ENCODE measurements around the gene ANKRD65.

ANKRD65 gene

GRCh38 chr1:1437033-1437903 is 16.2 kb upstream of the ANKRD65 start:
- Mint-ChIP-seq H3K4me3 (no peak overlapping the region), H3K27me3 (ENCODE audit: low read depth) (peaks cover 8% of the 10 kb centered on the region), H3K27ac (no peak overlapping the region), H3K4me1 (ENCODE audit: low read depth) (peaks cover 3% of the 10 kb centered on the region), H3K36me3 (ENCODE audit: low read depth) (no peaks in the 10 kb centered on the region), H3K9me3 (no peaks in the 10 kb centered on the region)
- no peak for DNase-seq (ENCODE audit: low spot score)

- DNase-seq (ENCODE audit: low spot score), result no peak
- H3K36me3 Mint-ChIP-seq (ENCODE audit: low read depth), result no peaks in the 10 kb centered on the region
- H3K4me1 Mint-ChIP-seq (ENCODE audit: low read depth), result peaks cover 3% of the 10 kb centered on the region
- H3K4me3 Mint-ChIP-seq, result no peak overlapping the region
- peaks cover 8% of the 10 kb centered on the region for H3K27me3 Mint-ChIP-seq (ENCODE audit: low read depth)
- no peak overlapping the region for H3K27ac Mint-ChIP-seq
- H3K9me3 Mint-ChIP-seq, result no peaks in the 10 kb centered on the region
These were observed 15.6 kb upstream of the ANKRD65 start for GRCh38 chr1:1436630-1437032.

- Mint-ChIP-seq H3K27ac (no peak overlapping the region), H3K4me1 (ENCODE audit: low read depth) (peaks cover 3% of the 10 kb centered on the region), H3K36me3 (ENCODE audit: low read depth) (no peaks in the 10 kb centered on the region), H3K4me3 (peak overlapping the region; percentile 59), H3K9me3 (no peaks in the 10 kb centered on the region), H3K27me3 (ENCODE audit: low read depth) (peaks cover 8% of the 10 kb centered on the region)
- DNase-seq (ENCODE audit: low spot score), result no peak
These were observed 15.0 kb upstream of the ANKRD65 start for GRCh38 chr1:1435911-1436629.

DNA sequence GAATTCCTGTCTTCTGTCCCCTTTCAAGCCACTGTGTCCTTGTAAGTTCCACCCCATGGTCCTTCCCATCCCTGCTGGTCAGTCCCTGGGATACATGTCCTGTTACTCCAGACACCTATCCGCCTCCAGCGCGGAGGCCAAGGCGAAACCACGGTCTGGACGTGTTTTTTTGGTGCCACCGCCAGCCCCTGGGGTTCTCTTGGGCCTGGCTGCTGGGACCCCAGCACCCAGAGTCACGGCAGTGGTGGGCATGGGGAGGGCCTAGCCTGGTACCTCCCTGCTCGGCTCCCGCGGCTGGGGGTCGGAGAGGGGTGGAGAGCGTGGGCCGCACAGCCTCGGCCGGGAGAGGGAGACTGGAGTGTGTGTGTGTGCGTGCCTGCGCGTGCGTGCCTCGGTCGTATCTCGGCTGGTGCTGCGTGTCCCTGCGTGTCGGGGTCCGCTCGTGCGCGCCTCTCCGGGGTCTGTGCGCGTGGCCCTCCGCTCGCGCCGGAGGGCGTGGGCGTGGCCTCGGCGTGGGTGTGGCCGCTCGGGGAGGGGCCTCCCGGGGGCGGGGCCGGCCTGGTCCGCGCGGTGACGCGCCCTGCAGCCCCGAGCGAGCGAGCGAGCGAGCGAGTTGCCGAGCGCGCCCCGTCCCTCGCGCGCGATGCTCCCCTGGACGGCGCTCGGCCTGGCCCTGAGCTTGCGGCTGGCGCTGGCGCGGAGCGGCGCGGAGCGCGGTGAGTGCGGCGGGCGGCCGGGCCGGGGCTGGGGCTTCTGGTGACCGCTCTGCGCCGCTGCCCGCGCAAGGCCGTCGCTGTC is 14.2 kb upstream of the ANKRD65 start, which contains the start of gene VWA1:
TSS of gene VWA1 (plus strand) at position 585 of the 798 bp plus-strand sequence. CDS start at position 644, 59 bp downstream.
- Mint-ChIP-seq H3K4me1 (ENCODE audit: low read depth) (no peaks in the 10 kb centered on the region), H3K27me3 (ENCODE audit: low read depth) (peaks cover 8% of the 10 kb centered on the region), H3K4me3 (peak within 1 kb of the TSS; percentile 59), H3K9me3 (no peaks in the 10 kb centered on the region), H3K36me3 (ENCODE audit: low read depth) (no peaks in the 10 kb centered on the region), H3K27ac (peak within 1 kb of the TSS; percentile 45)
- peak; percentile 72 for DNase-seq (ENCODE audit: low spot score)

DNA sequence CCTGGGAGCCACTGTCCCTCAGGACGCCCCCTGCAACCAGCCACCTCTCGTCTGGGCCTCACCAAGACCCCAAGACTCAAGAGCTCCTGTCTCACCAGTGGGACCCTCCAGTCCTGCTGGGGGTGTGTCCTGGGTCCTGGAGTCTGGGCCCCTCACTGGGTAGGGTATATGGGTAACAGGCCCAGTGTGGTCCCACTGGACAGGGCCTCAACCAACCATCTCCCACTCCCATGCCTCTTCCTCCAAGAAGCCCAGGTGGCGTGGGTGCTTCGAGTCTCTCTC is 13.7 kb upstream of the ANKRD65 start:
- peak overlapping the region; percentile 52 for H3K4me3 Mint-ChIP-seq
- no peaks in the 10 kb centered on the region for H3K9me3 Mint-ChIP-seq
- no peaks in the 10 kb centered on the region for H3K36me3 Mint-ChIP-seq (ENCODE audit: low read depth)
- no peaks in the 10 kb centered on the region for H3K4me1 Mint-ChIP-seq (ENCODE audit: low read depth)
- no peak overlapping the region for H3K27ac Mint-ChIP-seq
- no peak for DNase-seq (ENCODE audit: low spot score)
- H3K27me3 Mint-ChIP-seq (ENCODE audit: low read depth), result peaks cover 12% of the 10 kb centered on the region

GRCh38 chr1:1434131-1434823 is 13.2 kb upstream of the ANKRD65 start:
- Mint-ChIP-seq H3K4me1 (ENCODE audit: low read depth) (no peaks in the 10 kb centered on the region), H3K27me3 (ENCODE audit: low read depth) (peaks cover 14% of the 10 kb centered on the region), H3K4me3 (no peak overlapping the region), H3K9me3 (no peaks in the 10 kb centered on the region), H3K36me3 (ENCODE audit: low read depth) (no peaks in the 10 kb centered on the region), H3K27ac (no peak overlapping the region)
- DNase-seq (ENCODE audit: low spot score), result no peak

DNA sequence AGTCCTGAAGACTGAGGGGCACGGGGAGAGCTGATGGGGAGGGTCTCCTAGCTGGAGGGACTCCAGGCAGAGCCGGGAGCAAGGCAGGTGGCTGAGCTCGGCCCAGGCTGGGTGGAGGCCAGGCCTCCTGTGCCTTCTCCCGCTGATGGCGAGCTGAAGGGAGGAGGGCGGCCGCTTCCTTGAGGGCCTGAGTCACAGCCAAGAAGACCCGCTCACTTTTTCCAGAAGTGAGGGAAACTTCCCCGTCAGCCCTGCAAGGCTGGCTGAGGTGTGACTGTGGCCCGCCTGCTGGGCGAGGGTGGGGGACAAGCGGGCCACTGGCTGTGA is 12.7 kb upstream of the ANKRD65 start:
- Mint-ChIP-seq H3K27me3 (ENCODE audit: low read depth) (peaks cover 14% of the 10 kb centered on the region), H3K36me3 (ENCODE audit: low read depth) (no peaks in the 10 kb centered on the region), H3K9me3 (no peaks in the 10 kb centered on the region), H3K27ac (no peak overlapping the region), H3K4me1 (ENCODE audit: low read depth) (no peaks in the 10 kb centered on the region), H3K4me3 (no peak overlapping the region)
- peak; percentile 73 for DNase-seq (ENCODE audit: low spot score)

- DNase-seq (ENCODE audit: low spot score), result no peak
- no peak overlapping the region for H3K4me3 Mint-ChIP-seq
- H3K27me3 Mint-ChIP-seq (ENCODE audit: low read depth), result peaks cover 18% of the 10 kb centered on the region
- no peaks in the 10 kb centered on the region for H3K4me1 Mint-ChIP-seq (ENCODE audit: low read depth)
- H3K36me3 Mint-ChIP-seq (ENCODE audit: low read depth), result no peaks in the 10 kb centered on the region
- no peaks in the 10 kb centered on the region for H3K9me3 Mint-ChIP-seq
- no peak overlapping the region for H3K27ac Mint-ChIP-seq
These were observed 12.1 kb upstream of the ANKRD65 start for GRCh38 chr1:1432951-1433803.

DNA sequence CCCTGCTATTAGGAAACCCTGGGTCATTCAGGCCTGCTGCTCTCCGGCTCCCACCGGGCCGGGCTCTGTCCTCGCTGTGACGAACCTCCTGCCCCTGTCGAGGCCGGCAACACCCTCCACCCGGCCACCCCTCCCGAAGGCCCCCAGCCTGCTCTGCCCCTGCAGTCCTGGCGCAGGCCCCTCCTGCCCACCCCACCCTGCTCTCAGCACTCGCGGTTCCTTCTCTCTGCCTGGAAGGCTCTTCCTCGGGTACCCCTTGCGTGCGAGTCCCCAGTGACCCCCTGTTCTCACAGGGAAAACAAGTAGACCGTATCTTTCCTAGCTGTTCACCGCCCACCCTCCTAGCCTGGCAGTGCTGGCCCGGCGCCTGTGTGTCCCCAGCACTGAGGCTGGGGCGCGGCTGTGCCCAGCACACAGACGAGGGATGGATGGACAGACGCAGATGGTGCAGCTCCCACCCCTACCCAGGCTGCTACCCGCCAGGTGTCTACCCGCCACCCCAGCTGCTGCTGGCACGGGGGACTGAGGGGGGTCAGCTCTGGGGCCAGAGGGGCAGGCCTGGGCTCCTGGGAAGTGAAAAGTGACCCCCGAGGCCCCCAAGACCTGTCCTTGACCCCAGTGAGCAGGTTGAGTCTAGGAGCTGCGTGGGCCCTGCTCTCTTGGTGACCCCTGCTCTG is 11.3 kb upstream of the ANKRD65 start:
- no peak for DNase-seq (ENCODE audit: low spot score)
- H3K36me3 Mint-ChIP-seq (ENCODE audit: low read depth), result no peaks in the 10 kb centered on the region
- H3K4me3 Mint-ChIP-seq, result no peak overlapping the region
- no peaks in the 10 kb centered on the region for H3K4me1 Mint-ChIP-seq (ENCODE audit: low read depth)
- H3K27me3 Mint-ChIP-seq (ENCODE audit: low read depth), result peaks cover 18% of the 10 kb centered on the region
- no peaks in the 10 kb centered on the region for H3K9me3 Mint-ChIP-seq
- H3K27ac Mint-ChIP-seq, result no peak overlapping the region

GRCh38 chr1:1431845-1432273 is 10.8 kb upstream of the ANKRD65 start:
- Mint-ChIP-seq H3K27me3 (ENCODE audit: low read depth) (peaks cover 18% of the 10 kb centered on the region), H3K4me3 (no peak overlapping the region), H3K27ac (no peak overlapping the region), H3K9me3 (no peaks in the 10 kb centered on the region), H3K4me1 (ENCODE audit: low read depth) (no peaks in the 10 kb centered on the region), H3K36me3 (ENCODE audit: low read depth) (no peaks in the 10 kb centered on the region)
- no peak for DNase-seq (ENCODE audit: low spot score)

DNA sequence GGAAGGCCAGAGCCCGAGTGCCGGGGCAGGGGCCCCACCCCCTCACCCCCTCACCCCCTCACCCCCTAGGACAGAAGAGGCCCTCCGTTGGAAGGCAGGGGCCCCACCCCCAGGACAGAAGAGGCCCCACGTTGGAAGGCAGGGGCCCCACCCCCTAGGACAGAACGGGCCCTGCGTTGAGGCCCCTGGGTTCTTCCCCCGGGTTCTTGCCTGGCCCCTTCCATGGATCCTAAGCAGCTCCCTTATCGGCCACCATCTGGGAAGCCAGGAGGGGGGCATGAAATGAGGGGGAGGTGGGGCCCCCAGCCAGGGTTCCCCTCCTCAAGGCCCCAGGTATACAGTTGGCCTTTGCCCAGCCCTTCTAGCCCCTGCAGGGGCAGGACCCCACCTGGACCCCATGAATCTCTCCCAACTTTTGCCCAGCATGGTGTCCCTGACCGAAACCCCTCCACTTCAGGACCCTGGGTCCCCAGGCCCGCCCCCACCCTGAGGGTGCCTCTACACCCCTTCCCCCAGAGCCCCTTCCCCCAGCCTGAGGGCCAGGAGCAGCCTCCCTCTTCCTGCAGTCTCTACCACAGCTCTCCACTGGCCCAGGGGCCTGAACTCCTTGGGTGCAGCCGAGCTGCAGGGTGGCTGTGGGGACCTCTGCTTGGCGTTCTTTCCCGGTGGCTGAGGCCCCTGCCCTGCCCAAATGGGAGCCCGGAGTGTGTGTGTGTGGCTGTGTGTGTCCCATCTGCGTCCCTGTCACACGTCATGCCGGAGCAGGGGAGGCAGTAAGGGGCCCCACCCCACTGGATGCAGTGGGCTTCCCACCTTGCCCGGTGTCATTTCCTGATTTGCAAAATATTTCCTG is 10.1 kb upstream of the ANKRD65 start:
- Mint-ChIP-seq H3K4me1 (ENCODE audit: low read depth) (no peaks in the 10 kb centered on the region), H3K9me3 (no peaks in the 10 kb centered on the region), H3K4me3 (no peak overlapping the region), H3K27ac (no peak overlapping the region), H3K36me3 (ENCODE audit: low read depth) (no peaks in the 10 kb centered on the region), H3K27me3 (ENCODE audit: low read depth) (peaks cover 18% of the 10 kb centered on the region)
- DNase-seq (ENCODE audit: low spot score), result no peak

Data from T-helper 2 cell treated with Interferon-gamma antibody and Interleukin-4, amounts not matched to agents 5 μg/mL and 100 μg/mL, for 36 hours (primary cell).